H9 (cell line): ENCODE data around the gene ENPP1. TPM values are rescaled to one million over a fixed set of nuclear protein-coding genes. Genes with fewer than 3 reads are reported as not detected.

ENCODE experiments used
- DNase-seq: peaks from one replicate; pipeline ENCODE4 v3.0.0-alpha.2; 2017
- H2AFZ ChIP-seq: one replicate; pipeline ENCODE4 v1.6.1; 2013; ENCODE audit warnings: mild to moderate bottlenecking, low read length, control low read depth, moderate library complexity
- H2AK5ac ChIP-seq: 2 replicates; pipeline ENCODE4 v1.6.1; 2013; ENCODE audit warnings: low read length, control low read depth, mixed read lengths; ENCODE audit not compliant: insufficient read length
- H2BK120ac ChIP-seq: one replicate; pipeline ENCODE4 v1.6.1; 2013; ENCODE audit warnings: low read depth, mild to moderate bottlenecking, low read length, control low read depth, inconsistent platforms; ENCODE audit not compliant: poor library complexity, severe bottlenecking
- H2BK12ac ChIP-seq: 2 replicates; pipeline ENCODE4 v1.6.1; 2013; ENCODE audit warnings: low read length, control low read depth, mixed read lengths, low read depth; ENCODE audit not compliant: insufficient read length
- H2BK15ac ChIP-seq: 2 replicates; pipeline ENCODE4 v1.6.1; 2013; ENCODE audit warnings: low read depth, low read length, control low read depth
- H2BK20ac ChIP-seq: one replicate; pipeline ENCODE4 v1.6.1; 2013; ENCODE audit warnings: low read depth, mild to moderate bottlenecking, low read length, control low read depth, inconsistent platforms; ENCODE audit not compliant: poor library complexity, severe bottlenecking
- H2BK5ac ChIP-seq: 2 replicates; pipeline ENCODE4 v1.6.1; 2013; ENCODE audit warnings: low read length, control low read depth, mixed read lengths; ENCODE audit not compliant: insufficient read length
- H3K14ac ChIP-seq: 2 replicates; pipeline ENCODE4 v1.6.1; 2013; ENCODE audit warnings: low read length, control low read depth; ENCODE audit not compliant: insufficient read depth
- H3K18ac ChIP-seq: 2 replicates; pipeline ENCODE4 v1.6.1; 2013; ENCODE audit warnings: low read depth, mild to moderate bottlenecking, mixed read lengths, low read length, control low read depth; ENCODE audit not compliant: insufficient read length
- H3K23ac ChIP-seq: 2 replicates; pipeline ENCODE4 v1.6.1; 2013; ENCODE audit warnings: low read length, control low read depth, mixed read lengths, low read depth; ENCODE audit not compliant: insufficient read length
- H3K23me2 ChIP-seq: 2 replicates; pipeline ENCODE4 v1.6.1; 2013; ENCODE audit warnings: low read depth, mild to moderate bottlenecking, mixed read lengths, low read length, control low read depth; ENCODE audit not compliant: insufficient read length, poor library complexity, severe bottlenecking
- H3K27ac ChIP-seq: 2 replicates; pipeline ENCODE4 v1.5.1; 2013; ENCODE audit warnings: low read length, control low read depth, mixed read lengths, low read depth; ENCODE audit not compliant: insufficient read length
- H3K27me3 ChIP-seq: 2 replicates; pipeline ENCODE4 v1.6.1; 2013; ENCODE audit warnings: low read length, control low read depth, inconsistent platforms; ENCODE audit not compliant: insufficient read depth
- H3K4ac ChIP-seq: 2 replicates; pipeline ENCODE4 v1.6.1; 2013; ENCODE audit warnings: low read depth, mild to moderate bottlenecking, control low read depth, inconsistent platforms, low read length, moderate library complexity
- H3K4me1 ChIP-seq: 2 replicates; pipeline ENCODE4 v1.6.1; 2013; ENCODE audit warnings: low read length, control low read depth, inconsistent platforms; ENCODE audit not compliant: insufficient read depth
- H3K4me2 ChIP-seq: 2 replicates; pipeline ENCODE4 v1.6.1; 2013; ENCODE audit warnings: low read length, control low read depth, mixed read lengths; ENCODE audit not compliant: insufficient read length, insufficient read depth
- H3K56ac ChIP-seq: 2 replicates; pipeline ENCODE4 v1.6.1; 2013; ENCODE audit warnings: low read depth, mild to moderate bottlenecking, mixed read lengths, low read length, control low read depth; ENCODE audit not compliant: insufficient read length
- H3K79me1 ChIP-seq: 2 replicates; pipeline ENCODE4 v1.6.1; 2013; ENCODE audit warnings: low read depth, mild to moderate bottlenecking, moderate library complexity, low read length, control low read depth, inconsistent platforms; ENCODE audit not compliant: insufficient read depth, poor library complexity, severe bottlenecking
- H3K79me2 ChIP-seq: 2 replicates; pipeline ENCODE4 v1.6.1; 2013; ENCODE audit warnings: low read length, control low read depth, inconsistent platforms; ENCODE audit not compliant: insufficient read depth
- H3K9ac ChIP-seq: 2 replicates; pipeline ENCODE4 v1.6.1; 2013; ENCODE audit warnings: low read length, control low read depth, mixed read lengths; ENCODE audit not compliant: insufficient read length; ENCODE audit errors: extremely low read depth
- H3K9me3 ChIP-seq: one replicate; pipeline ENCODE4 v1.6.1; 2013; ENCODE audit warnings: low read depth, low read length, inconsistent platforms; ENCODE audit not compliant: control insufficient read depth
- H3T11ph ChIP-seq: one replicate; pipeline ENCODE4 v1.6.1; 2013; ENCODE audit warnings: mild to moderate bottlenecking, low read length, control low read depth, inconsistent platforms
- H4K20me1 ChIP-seq: one replicate; pipeline ENCODE4 v1.6.1; 2013; ENCODE audit not compliant: control insufficient read depth, insufficient read length, insufficient read depth
- H4K5ac ChIP-seq: 2 replicates; pipeline ENCODE4 v1.6.1; 2013; ENCODE audit warnings: low read depth, mild to moderate bottlenecking, mixed read lengths, low read length, control low read depth; ENCODE audit not compliant: insufficient read length
- H4K8ac ChIP-seq: replicated peaks from 2 replicates; pipeline ENCODE4 v1.6.1; 2013; ENCODE audit warnings: low read length, control low read depth, mixed read lengths, low read depth; ENCODE audit not compliant: insufficient read length
- H4K91ac ChIP-seq: 2 replicates; pipeline ENCODE4 v1.6.1; 2013; ENCODE audit warnings: low read depth, mild to moderate bottlenecking, moderate library complexity, mixed read lengths, low read length, control low read depth; ENCODE audit not compliant: insufficient read length
- H3K27ac Mint-ChIP-seq, 3 experiments: 2 replicates in 2 of 3; 3 replicates in 1 of 3; pipeline ENCODE4 v1.8.0; 2020 to 2021; ENCODE audit warnings: mixed read lengths in 3 of 3, mild to moderate bottlenecking in 1 of 3, moderate library complexity in 1 of 3
- H3K27me3 Mint-ChIP-seq: 2 replicates; pipeline ENCODE4 v1.8.0; 2021; ENCODE audit warnings: low read depth, mild to moderate bottlenecking, moderate library complexity, mixed read lengths
- H3K36me3 Mint-ChIP-seq, 3 experiments: 2 replicates in 2 of 3; 3 replicates in 1 of 3; pipeline ENCODE4 v1.8.0; 2020 to 2021; ENCODE audit warnings: low read depth in 3 of 3, mixed read lengths in 3 of 3; ENCODE audit not compliant: insufficient read depth in 1 of 3
- H3K4me1 Mint-ChIP-seq, 2 experiments: 2 replicates each; pipeline ENCODE4 v1.8.0; 2020; ENCODE audit warnings: mixed read lengths in 2 of 2
- H3K4me3 Mint-ChIP-seq, 2 experiments: 2 replicates in 1 of 2; 3 replicates in 1 of 2; pipeline ENCODE4 v1.8.0; 2020 to 2021; ENCODE audit warnings: mild to moderate bottlenecking in 2 of 2, mixed read lengths in 2 of 2, moderate library complexity in 1 of 2
- H3K9me3 Mint-ChIP-seq, 2 experiments: 2 replicates in 1 of 2; 3 replicates in 1 of 2; pipeline ENCODE4 v1.8.0; 2020; ENCODE audit warnings: mild to moderate bottlenecking in 2 of 2, mixed read lengths in 2 of 2, moderate library complexity in 1 of 2
- WGBS: extraction: QIAGEN DNeasy Blood & Tissue Kit; methylation state at CpG from one replicate; pipeline ENCODE4 v1.1.7; 2013; ENCODE audit warnings: missing lambda C conversion rate, low lambda C conversion rate, mixed read lengths; ENCODE audit not compliant: insufficient read length; ENCODE audit errors: extremely low coverage; 5-methylcytosine and 5-hydroxymethylcytosine counted together
- total RNA-seq: library from RNA; stranded (reverse); gene quantifications from 2 replicates; pipeline ENCODE4 v1.2.1, GENCODE V29; 2021
- TF ChIP-seq, protein P1 (sequence below): fragments of 200-600 bp; sonication (generic); conservative IDR thresholded peaks from 3 replicates; pipeline ENCODE4 v1.8.0; 2021; ENCODE audit warnings: antibody characterized with exemption, mild to moderate bottlenecking

The ENPP1 gene
- total RNA-seq, 1 experiment from 2014 or later: 22.5 TPM

DNA sequence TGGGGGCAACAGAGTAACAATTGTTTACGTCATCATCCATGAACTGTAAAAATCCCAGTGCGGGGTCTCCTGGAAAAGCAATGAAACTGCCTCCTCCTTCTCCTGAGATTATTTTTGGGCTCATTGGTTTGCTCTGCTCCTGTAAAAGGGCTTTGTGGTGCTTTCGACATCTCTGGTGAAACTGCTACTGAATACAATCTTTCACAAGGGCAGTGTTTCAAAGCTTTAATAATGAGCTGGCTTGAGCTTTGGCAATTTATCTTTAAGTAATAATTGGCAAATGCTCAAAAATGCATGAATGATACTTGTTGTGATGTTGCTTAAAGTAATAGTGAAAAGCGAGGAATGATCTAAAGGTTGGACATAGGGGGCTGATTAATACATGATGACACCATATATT lies 43.5 kb upstream of the ENPP1 start:
- Histone ChIP-seq H3K79me1 (no peaks in the 10 kb centered on the region), H3T11ph (no peak overlapping the region), H2BK120ac (no peak overlapping the region), H3K4me2 (no peak overlapping the region), H2BK20ac (no peak overlapping the region), H3K14ac (no peak overlapping the region), H3K9ac (no peak overlapping the region), H3K23ac (no peak overlapping the region), H3K56ac (no peak overlapping the region), H3K27me3 (no peaks in the 10 kb centered on the region), H2BK5ac (no peak overlapping the region), H3K27ac (no peak overlapping the region), H3K4me1 (no peaks in the 10 kb centered on the region), H3K4ac (no peak overlapping the region), H4K5ac (no peak overlapping the region), H4K8ac (no peak overlapping the region), H3K79me2 (no peaks in the 10 kb centered on the region), H2BK15ac (no peak overlapping the region), H4K91ac (no peak overlapping the region), H2AFZ (no peak overlapping the region), H4K20me1 (no peaks in the 10 kb centered on the region), H2BK12ac (no peak overlapping the region), H3K23me2 (no peaks in the 10 kb centered on the region), H2AK5ac (no peak overlapping the region), H3K18ac (no peak overlapping the region), H3K9me3 (no peaks in the 10 kb centered on the region)
- DNase-seq: no peak
- peaks cover 16% of the 10 kb centered on the region for H3K27me3 Mint-ChIP-seq
- H3K4me3 Mint-ChIP-seq: no peak overlapping the region
- H3K4me1 Mint-ChIP-seq: no peaks in the 10 kb centered on the region
- WGBS: no CpG with 5 or more reads among the region's 4 CpGs
- TF ChIP-seq, protein P1, sequence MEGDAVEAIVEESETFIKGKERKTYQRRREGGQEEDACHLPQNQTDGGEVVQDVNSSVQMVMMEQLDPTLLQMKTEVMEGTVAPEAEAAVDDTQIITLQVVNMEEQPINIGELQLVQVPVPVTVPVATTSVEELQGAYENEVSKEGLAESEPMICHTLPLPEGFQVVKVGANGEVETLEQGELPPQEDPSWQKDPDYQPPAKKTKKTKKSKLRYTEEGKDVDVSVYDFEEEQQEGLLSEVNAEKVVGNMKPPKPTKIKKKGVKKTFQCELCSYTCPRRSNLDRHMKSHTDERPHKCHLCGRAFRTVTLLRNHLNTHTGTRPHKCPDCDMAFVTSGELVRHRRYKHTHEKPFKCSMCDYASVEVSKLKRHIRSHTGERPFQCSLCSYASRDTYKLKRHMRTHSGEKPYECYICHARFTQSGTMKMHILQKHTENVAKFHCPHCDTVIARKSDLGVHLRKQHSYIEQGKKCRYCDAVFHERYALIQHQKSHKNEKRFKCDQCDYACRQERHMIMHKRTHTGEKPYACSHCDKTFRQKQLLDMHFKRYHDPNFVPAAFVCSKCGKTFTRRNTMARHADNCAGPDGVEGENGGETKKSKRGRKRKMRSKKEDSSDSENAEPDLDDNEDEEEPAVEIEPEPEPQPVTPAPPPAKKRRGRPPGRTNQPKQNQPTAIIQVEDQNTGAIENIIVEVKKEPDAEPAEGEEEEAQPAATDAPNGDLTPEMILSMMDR: no peak
- no peaks in the 10 kb centered on the region for H3K36me3 Mint-ChIP-seq
- no peak overlapping the region for H3K27ac Mint-ChIP-seq
- no peaks in the 10 kb centered on the region for H3K9me3 Mint-ChIP-seq
